Fibroblast of lung (primary cell): ENCODE measurements around the gene COL2A1. TPM values are rescaled to one million over a fixed set of nuclear protein-coding genes. Genes with fewer than 3 reads are reported as not detected.

Experiments used
- DNase-seq, 2 donors: peaks; one replicate each; pipeline versions ENCODE4 v3.0.0 to v3.0.0-alpha.2; 2010; ENCODE audit warnings: low read depth in 2 of 2
- H2AFZ ChIP-seq: 2 replicates; pipeline ENCODE4 v1.5.1; 2012; ENCODE audit warnings: low read length, control low read depth, inconsistent platforms
- H3K27ac ChIP-seq: 2 replicates; pipeline ENCODE4 v1.5.1; 2011; ENCODE audit warnings: low read length, control low read depth; ENCODE audit not compliant: insufficient read depth
- H3K27me3 ChIP-seq: 2 replicates; pipeline ENCODE4 v1.5.1; 2011; ENCODE audit warnings: mild to moderate bottlenecking, low read length; ENCODE audit not compliant: control insufficient read depth, insufficient read depth
- H3K36me3 ChIP-seq: 2 replicates; pipeline ENCODE4 v1.5.1; 2011; ENCODE audit warnings: low read length; ENCODE audit not compliant: control insufficient read depth, insufficient read depth
- H3K4me1 ChIP-seq: 2 replicates; pipeline ENCODE4 v1.5.1; 2011; ENCODE audit warnings: low read length; ENCODE audit not compliant: control insufficient read depth, insufficient read depth; ENCODE audit errors: extremely low read depth
- H3K4me2 ChIP-seq: 2 replicates; pipeline ENCODE4 v1.5.1; 2011; ENCODE audit warnings: low read length, control low read depth; ENCODE audit not compliant: insufficient read depth; ENCODE audit errors: extremely low read depth
- H3K4me3 ChIP-seq, 4 experiments: fragments of 200-600 bp in 1 of 4; sonication (generic) in 1 of 4; replicated peaks in 1 of 4; 2 replicates each; pipeline ENCODE4 v1.5.1; 2011 to 2016; ENCODE audit warnings: low read length in 4 of 4, low read depth in 3 of 4, mild to moderate bottlenecking in 3 of 4, control low read depth in 2 of 4, inconsistent platforms in 1 of 4, mixed read lengths in 1 of 4; ENCODE audit not compliant: insufficient read depth in 1 of 4; ENCODE audit errors: control extremely low read depth in 1 of 4
- H3K79me2 ChIP-seq: 2 replicates; pipeline ENCODE4 v1.5.1; 2012; ENCODE audit warnings: mild to moderate bottlenecking, low read length, inconsistent platforms; ENCODE audit not compliant: control insufficient read depth, insufficient read depth
- H3K9ac ChIP-seq: 2 replicates; pipeline ENCODE4 v1.5.1; 2011; ENCODE audit warnings: mild to moderate bottlenecking, low read length, control low read depth; ENCODE audit not compliant: insufficient read depth
- H3K9me3 ChIP-seq: 2 replicates; pipeline ENCODE4 v1.5.1; 2012; ENCODE audit warnings: low read depth, low read length; ENCODE audit not compliant: control insufficient read depth, insufficient read depth
- H4K20me1 ChIP-seq: 2 replicates; pipeline ENCODE4 v1.5.1; 2011; ENCODE audit warnings: low read length; ENCODE audit not compliant: control insufficient read depth, insufficient read depth; ENCODE audit errors: extremely low read depth
- CTCF ChIP-seq, 2 donors: IDR thresholded peaks in 1 of 2; conservative IDR thresholded peaks in 1 of 2; 1 replicate in 1 of 2; 2 replicates in 1 of 2; pipeline ENCODE4 v1.5.1; 2011 to 2012; ENCODE audit warnings: low read length in 2 of 2, control low read depth in 1 of 2, inconsistent platforms in 1 of 2, low read depth in 1 of 2, mild to moderate bottlenecking in 1 of 2
- EZH2 ChIP-seq: IDR thresholded peaks from 2 replicates; pipeline ENCODE4 v1.5.1; 2012; ENCODE audit warnings: low read length, control low read depth, mild to moderate bottlenecking; ENCODE audit errors: missing control alignments
- polyA plus RNA-seq, 2 donors: library from polyadenylated mRNA; depleted of rRNA in 1 of 2; stranded (reverse) in 1 of 2; unstranded in 1 of 2; fragments of >200 nt; gene quantifications; 2 replicates each; pipeline ENCODE4 v1.2.1, GENCODE V29; 2011 to 2012; ENCODE audit warnings: missing spikeins in 1 of 2
- total RNA-seq: library from RNA; depleted of rRNA; stranded (reverse); fragments of >200 nt; gene quantifications from 2 replicates; pipeline ENCODE4 v1.2.1, GENCODE V29; 2014

The COL2A1 gene
- total and polyA plus RNA-seq, 2 donors (not counting 1 experiment from before 2014, with no cell fraction given), result not detected

- H3K27ac ChIP-seq, result no peak overlapping the region
- DNase-seq, result no peak
Measured at GRCh38 chr12:47989023-47989417, 15.3 kb downstream of the COL2A1 start.

GRCh38 chr12:47988073-47989022 lies 15.9 kb downstream of the COL2A1 start:
- Histone ChIP-seq H3K4me1 (no peaks in the 10 kb centered on the region), H3K4me3 (no peak overlapping the region), H3K4me2 (no peak overlapping the region), H3K36me3 (no peaks in the 10 kb centered on the region), H4K20me1 (peaks cover 1% of the 10 kb centered on the region), H3K9ac (no peak overlapping the region), H3K79me2 (no peaks in the 10 kb centered on the region), H3K27me3 (peaks cover 34% of the 10 kb centered on the region), H2AFZ (no peak overlapping the region), H3K27ac (no peak overlapping the region), H3K9me3 (no peaks in the 10 kb centered on the region)
- TF ChIP-seq CTCF (conservative IDR thresholded peaks at IDR 0.05 in 1 of 2, IDR thresholded peaks at IDR 0.05 in 1 of 2; ENCODE audit: low read depth in 1 of 2, low read length in 2 of 2) (no peak), EZH2 (peak; percentile 12)
- peak in 1 of 2 donors; percentile 42 for DNase-seq

More at GRCh38 chr12:47989023-47989417, 15.3 kb downstream of the COL2A1 start:
- H3K27me3 ChIP-seq, result peaks cover 35% of the 10 kb centered on the region
- H3K9me3 ChIP-seq, result no peaks in the 10 kb centered on the region
- no peaks in the 10 kb centered on the region for H3K36me3 ChIP-seq
- peaks cover 1% of the 10 kb centered on the region for H4K20me1 ChIP-seq
- no peaks in the 10 kb centered on the region for H3K4me1 ChIP-seq
- no peak overlapping the region for H3K9ac ChIP-seq
- H3K4me3 ChIP-seq, result no peak overlapping the region
- TF ChIP-seq EZH2, result no peak
- H3K4me2 ChIP-seq, result no peak overlapping the region
- no peak overlapping the region for H2AFZ ChIP-seq
- no peaks in the 10 kb centered on the region for H3K79me2 ChIP-seq

GRCh38 chr12:47987411-47988072 lies 16.7 kb downstream of the COL2A1 start:
- Histone ChIP-seq H3K27ac (no peak overlapping the region), H3K27me3 (peaks cover 29% of the 10 kb centered on the region), H3K79me2 (no peaks in the 10 kb centered on the region), H3K4me2 (no peak overlapping the region), H3K36me3 (no peaks in the 10 kb centered on the region), H2AFZ (no peak overlapping the region), H3K4me1 (no peaks in the 10 kb centered on the region), H3K9me3 (no peaks in the 10 kb centered on the region), H3K4me3 (no peak overlapping the region), H3K9ac (no peak overlapping the region), H4K20me1 (peaks cover 1% of the 10 kb centered on the region)
- TF ChIP-seq CTCF (conservative IDR thresholded peaks at IDR 0.05 in 1 of 2, IDR thresholded peaks at IDR 0.05 in 1 of 2; ENCODE audit: low read depth in 1 of 2, low read length in 2 of 2), result no peak
- peak; percentile 37 for TF ChIP-seq EZH2
- DNase-seq, result peak in 1 of 2 donors; percentile 33
